GM18870 (cell line): ENCODE measurements around the gene CLMN.

ENCODE experiments used
- ATAC-seq: cut with Tn5 transposase; IDR thresholded peaks from one replicate; pipeline ENCODE4 v1.9.1; 2021; ENCODE audit warnings: moderate library complexity; ENCODE audit not compliant: unreplicated experiment

The CLMN gene

GRCh38 chr14:95345032-95345431, 25.3 kb upstream of the CLMN start:
- ATAC-seq: no peak

GRCh38 chr14:95344536-95344935, 24.8 kb upstream of the CLMN start:
- ATAC-seq: no peak

- ATAC-seq: no peak
These were observed 21.9 kb upstream of the CLMN start for GRCh38 chr14:95341564-95341963.

- no peak for ATAC-seq
These were observed 21.4 kb upstream of the CLMN start for GRCh38 chr14:95341115-95341514.

- ATAC-seq: no peak
These were observed 20.5 kb upstream of the CLMN start for GRCh38 chr14:95340201-95340697.

GRCh38 chr14:95339301-95339865, 19.7 kb upstream of the CLMN start:
- no peak for ATAC-seq

- no peak for ATAC-seq
These were observed 18.7 kb upstream of the CLMN start for GRCh38 chr14:95338436-95338835.

GRCh38 chr14:95337041-95337595, 17.4 kb upstream of the CLMN start:
- ATAC-seq: no peak

- ATAC-seq: no peak
These were observed 16.6 kb upstream of the CLMN start for GRCh38 chr14:95336192-95336760.

GRCh38 chr14:95335071-95335470, 15.4 kb upstream of the CLMN start:
- ATAC-seq: no peak

- ATAC-seq: no peak
These were observed 14.3 kb upstream of the CLMN start for GRCh38 chr14:95334044-95334443.

- no peak for ATAC-seq
These were observed 12.9 kb upstream of the CLMN start for GRCh38 chr14:95332641-95333040.

GRCh38 chr14:95331708-95332408, 12.2 kb upstream of the CLMN start:
- ATAC-seq: no peak

GRCh38 chr14:95330591-95331370, 11.1 kb upstream of the CLMN start:
- no peak for ATAC-seq

GRCh38 chr14:95329941-95330340, 10.2 kb upstream of the CLMN start:
- no peak for ATAC-seq

GRCh38 chr14:95328729-95329503, 9.2 kb upstream of the CLMN start:
- no peak for ATAC-seq

- ATAC-seq: peak; percentile 89
These were observed 8.1 kb upstream of the CLMN start for GRCh38 chr14:95327558-95328374.

- ATAC-seq: no peak
These were observed 7.3 kb upstream of the CLMN start for GRCh38 chr14:95326987-95327386.

GRCh38 chr14:95323917-95324316, 4.2 kb upstream of the CLMN start:
- ATAC-seq: no peak

GRCh38 chr14:95323361-95323760, 3.7 kb upstream of the CLMN start:
- no peak for ATAC-seq
